GM19452 (cell line): ENCODE data around the gene ARFGAP1.

Experiments used
- ATAC-seq: cut with Tn5 transposase; IDR thresholded peaks from one replicate; pipeline ENCODE4 v1.9.1; 2021; ENCODE audit not compliant: unreplicated experiment

ARFGAP1 gene

DNA sequence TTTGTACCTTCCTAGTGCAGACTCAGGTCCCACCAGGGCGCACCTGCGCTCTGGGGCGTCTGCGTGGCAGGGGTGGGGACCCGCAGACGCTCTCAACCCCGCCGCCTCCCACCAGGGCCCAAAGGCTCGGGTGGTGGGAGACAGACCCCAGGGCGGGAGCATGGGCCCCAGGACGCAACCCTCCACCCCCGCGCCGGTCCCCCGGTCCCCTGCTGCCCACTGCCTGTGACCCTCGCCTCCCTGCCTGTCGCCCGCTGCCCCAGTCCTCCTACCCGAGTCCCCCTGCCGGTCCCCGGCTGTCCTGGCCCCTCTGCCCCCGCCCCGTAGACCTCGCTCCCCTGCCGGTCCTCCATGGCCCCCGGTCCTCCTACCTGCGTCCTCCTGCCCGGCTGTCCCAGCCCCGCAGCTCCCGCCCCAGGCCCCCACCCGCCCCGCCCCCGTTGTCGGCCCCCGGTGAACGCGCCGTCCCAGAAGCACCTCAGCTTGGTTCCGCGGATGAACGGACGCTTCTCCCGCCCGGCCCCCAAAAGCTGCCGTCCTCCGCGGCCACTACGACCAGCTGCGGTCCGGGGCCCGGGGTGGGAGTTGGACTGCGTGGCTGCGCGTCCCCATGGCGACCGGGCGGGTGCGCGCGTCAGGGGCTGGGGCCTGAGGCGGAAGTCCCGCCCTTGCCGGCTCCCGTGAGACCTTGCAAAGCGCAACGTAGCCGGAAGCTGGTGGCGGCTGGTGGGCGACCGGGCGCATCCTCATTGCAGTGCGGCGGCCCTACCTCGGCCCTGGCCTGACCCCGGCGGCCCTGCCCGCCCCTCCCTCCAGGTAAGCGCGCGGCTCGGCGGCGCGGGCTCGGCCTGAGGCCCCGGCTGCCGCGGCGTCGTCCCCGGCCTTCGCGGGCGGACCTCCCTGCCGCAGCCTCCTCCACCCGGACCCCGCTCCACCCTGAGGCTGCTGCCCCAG, at the start of gene ARFGAP1:
TSS of gene ARFGAP1 (plus strand) at position 709 of the 954 bp plus-strand sequence. CDS start 2,768 bp downstream, outside the sequence.
- peak; percentile 89 for ATAC-seq

GRCh38 chr20:63223121-63223825, 49.3 kb upstream of the ARFGAP1 start:
- ATAC-seq: no peak

DNA sequence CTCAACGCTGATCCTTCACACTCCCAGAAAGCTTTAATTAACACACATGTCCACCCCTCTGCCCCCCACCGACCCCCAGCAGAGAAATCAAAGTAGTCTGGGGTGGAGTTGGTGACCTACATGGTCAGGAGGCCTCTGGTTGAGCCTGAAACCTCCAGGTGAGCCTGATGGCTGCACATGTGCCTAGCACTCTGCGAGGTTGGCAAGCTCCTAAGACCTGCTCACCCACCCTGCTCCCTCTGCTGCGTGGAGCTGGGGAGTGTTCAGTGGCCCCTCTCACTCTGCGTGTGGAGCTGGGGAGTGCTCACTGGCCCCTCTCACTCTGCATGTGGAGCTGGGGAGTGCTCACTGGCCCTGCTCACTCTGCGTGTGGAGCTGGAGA, 48.8 kb upstream of the ARFGAP1 start:
- no peak for ATAC-seq

- ATAC-seq: no peak
These were observed 48.1 kb upstream of the ARFGAP1 start for GRCh38 chr20:63224412-63225081.

DNA sequence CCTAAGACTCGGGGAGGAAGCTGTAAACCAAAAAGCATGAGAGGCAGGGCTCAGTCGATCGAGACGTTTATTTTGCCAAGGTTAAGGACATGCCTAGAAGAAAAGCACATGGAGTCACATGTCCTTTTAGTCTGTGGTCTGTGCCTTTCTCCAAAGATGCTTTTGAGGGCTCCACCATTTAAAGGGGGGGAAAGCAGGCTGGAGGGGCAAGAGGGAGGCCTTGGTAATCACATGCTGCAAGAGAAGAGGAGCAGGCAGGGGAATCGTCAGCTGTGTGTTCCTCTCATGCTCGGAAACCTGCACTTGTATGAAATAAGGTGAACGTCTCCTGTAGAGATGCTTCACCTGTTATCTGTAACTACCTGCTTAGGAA, 47.5 kb upstream of the ARFGAP1 start:
- ATAC-seq: no peak

DNA sequence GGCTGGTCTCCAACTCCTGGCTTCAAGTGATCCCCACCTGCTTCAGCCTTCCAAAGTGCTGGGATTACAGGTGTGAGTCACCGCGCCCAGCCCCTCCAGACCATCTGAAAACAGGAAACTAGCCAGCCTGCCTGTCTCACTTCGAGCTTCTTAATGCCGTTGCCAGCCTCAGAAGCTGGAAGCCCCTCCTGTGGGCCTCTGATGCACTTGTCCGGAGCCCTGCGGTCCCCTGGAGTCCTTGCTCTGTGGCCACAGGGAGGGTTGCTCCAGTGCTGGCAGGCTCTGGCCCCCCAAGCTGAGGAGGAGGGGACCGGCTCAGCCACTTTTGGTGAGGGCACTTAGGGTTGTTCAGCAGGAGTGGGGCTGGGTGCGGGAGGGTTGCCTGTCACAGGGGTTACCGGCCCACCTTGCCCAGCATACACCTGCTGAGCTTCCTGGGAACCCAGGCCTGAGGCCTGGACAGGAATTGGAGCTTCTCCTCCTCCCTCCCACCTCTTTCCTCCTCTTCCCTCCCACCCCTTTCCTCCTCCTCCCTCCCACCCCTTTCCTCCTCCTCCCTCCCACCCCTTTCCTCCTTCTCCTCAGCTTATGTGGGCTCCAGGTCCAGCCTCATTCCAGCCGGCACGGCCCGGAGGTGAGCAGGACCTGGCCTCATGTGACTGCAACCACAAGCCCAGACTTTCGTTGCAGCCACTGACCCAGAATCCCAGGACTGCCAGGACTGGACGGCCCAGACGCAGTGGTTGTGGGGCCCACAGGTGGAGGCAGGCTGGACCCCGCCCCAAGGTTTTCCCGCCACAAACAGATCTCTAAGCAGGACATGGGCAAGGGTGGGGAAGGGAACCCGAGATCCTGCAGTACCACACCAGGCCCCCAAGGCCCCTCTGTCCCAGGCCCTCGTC, 46.3 kb upstream of the ARFGAP1 start:
- no peak for ATAC-seq

- ATAC-seq: no peak
These were observed 45.4 kb upstream of the ARFGAP1 start for GRCh38 chr20:63227260-63227659.

GRCh38 chr20:63228806-63229205, 43.8 kb upstream of the ARFGAP1 start:
- ATAC-seq: no peak

- ATAC-seq: no peak
These were observed 41.8 kb upstream of the ARFGAP1 start for GRCh38 chr20:63230800-63231268.

DNA sequence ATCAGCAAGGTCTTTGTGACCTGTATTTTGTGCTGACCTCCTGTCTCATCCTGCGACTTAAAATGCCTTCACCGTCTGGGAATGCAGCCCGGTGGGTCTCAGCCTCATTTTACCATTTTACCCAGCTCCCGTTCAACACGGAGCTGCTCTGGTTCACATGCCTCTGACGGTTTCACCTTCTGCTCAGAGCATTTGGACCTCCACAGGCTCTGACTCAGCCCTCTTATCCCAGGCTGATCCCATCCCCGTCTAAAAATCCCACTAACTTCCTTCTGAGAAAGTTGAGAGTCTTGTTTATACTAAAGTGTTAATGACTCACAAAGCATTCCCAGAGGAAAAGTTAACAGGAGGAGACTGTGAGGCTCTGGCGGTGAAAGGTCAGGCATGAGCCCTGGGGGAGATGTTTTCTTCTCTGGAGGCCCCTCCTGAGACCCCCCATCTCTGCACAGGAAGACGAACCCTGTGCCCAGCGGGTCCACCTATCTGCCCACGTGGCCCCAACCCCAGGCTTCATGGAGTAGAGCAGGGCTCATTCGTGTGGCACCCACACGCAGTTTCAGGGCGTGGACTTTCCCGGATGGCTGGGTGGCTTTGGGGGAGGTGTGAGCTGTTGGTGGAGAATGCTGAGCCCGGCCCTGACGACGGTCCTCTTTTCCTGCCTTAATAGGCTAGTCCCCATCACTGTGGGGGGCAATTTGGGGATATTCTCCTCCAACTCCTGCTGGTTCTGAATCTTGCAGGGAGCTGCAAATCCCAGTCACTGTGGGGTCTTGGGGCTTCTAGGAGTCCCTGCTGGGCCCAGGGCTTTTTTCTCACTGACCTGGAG, 40.2 kb upstream of the ARFGAP1 start:
- no peak for ATAC-seq

DNA sequence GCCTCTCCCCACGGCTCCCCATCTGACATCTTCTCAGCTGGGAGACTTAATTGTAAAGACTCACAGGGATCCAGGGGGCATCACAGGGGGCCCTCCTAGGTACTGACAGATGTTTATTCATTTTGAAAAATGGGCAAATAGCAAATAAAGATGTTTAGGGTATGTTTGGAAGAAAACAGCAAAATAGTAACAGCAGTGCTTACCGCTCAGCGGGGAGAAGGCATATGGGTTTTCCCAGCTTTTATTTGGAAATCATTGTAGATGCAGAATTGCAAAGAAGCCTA, 39.6 kb upstream of the ARFGAP1 start:
- no peak for ATAC-seq

DNA sequence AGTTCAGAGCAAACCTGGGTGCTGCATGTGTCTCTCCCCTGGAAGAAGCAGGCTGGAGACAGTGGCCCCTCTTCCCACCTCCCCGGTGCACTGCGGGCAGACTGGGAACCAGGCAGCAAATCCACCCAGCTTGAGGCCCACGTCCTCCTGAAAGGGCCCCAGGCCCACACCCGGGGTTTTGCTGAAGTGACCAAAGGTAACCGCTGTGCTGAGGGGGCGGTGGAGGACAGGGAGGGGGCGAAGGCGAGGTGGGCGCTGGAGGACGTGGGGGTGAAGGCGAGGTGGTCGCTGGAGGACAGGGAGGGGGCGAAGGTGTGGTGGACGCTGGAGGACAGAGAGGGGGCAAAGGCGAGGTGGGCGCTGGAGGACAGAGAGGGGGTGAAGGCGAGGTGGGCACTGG, 38.7 kb upstream of the ARFGAP1 start:
- no peak for ATAC-seq

GRCh38 chr20:63234693-63235398, 37.8 kb upstream of the ARFGAP1 start:
- ATAC-seq: no peak

DNA sequence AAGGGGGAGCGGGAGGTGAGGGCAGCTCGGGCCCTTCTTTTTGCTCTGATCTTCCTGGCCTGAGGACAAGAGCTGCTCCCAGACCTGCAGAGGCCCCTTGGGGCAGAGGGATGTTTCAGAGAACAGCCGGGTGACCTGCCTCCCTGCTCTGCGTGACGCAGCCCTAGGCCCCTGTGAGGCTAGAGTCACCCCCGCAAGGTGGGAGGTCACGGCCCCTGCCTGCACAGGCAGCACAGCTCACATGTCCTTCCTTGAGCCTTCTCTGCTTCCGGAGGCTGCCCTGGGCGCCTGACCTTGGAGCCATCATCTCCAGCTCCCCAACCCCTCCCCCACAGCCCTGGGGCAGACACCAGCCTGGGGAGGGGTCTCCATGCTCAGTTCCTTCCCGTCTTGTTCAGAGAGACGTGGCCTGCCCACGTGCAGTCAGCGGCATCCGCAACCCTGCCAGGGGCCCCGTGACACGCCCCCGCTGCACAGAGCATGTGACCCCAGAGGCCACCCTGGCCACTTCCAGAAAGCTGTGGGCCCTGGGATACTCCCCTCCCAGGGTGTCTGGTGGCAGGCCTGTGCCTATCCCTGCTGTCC, 37.1 kb upstream of the ARFGAP1 start, which contains the start of gene BIRC7:
TSS of gene BIRC7 (plus strand) at position 507 of the 585 bp plus-strand sequence. CDS start 192 bp downstream, outside the sequence.
- ATAC-seq: no peak

- no peak for ATAC-seq
These were observed 36.3 kb upstream of the ARFGAP1 start for GRCh38 chr20:63236116-63236837.

GRCh38 chr20:63238031-63238430, 34.6 kb upstream of the ARFGAP1 start:
- no peak for ATAC-seq

- no peak for ATAC-seq
These were observed 34.0 kb upstream of the ARFGAP1 start for GRCh38 chr20:63238514-63239125.

- no peak for ATAC-seq
These were observed 33.2 kb upstream of the ARFGAP1 start for GRCh38 chr20:63239431-63239830.
